Stimulated activated CD8-positive, alpha-beta memory T cell treated with anti-CD3 and anti-CD28 coated beads, Interleukin-15, amount 100 ng/mL, for 48 hours (primary cell): Measurements from ENCODE around the gene CBS.
"Not testable (repeated sequence)": the region's sequence is repeated elsewhere in the genome, so short reads cannot be mapped to it uniquely, and the experiment has no call there.

Experiments
- DNase-seq, 2 donors: peaks; one replicate each; pipeline ENCODE4 v3.0.0-alpha.2; 2020; ENCODE audit warnings: low read depth in 2 of 2

Gene CBS

DNA sequence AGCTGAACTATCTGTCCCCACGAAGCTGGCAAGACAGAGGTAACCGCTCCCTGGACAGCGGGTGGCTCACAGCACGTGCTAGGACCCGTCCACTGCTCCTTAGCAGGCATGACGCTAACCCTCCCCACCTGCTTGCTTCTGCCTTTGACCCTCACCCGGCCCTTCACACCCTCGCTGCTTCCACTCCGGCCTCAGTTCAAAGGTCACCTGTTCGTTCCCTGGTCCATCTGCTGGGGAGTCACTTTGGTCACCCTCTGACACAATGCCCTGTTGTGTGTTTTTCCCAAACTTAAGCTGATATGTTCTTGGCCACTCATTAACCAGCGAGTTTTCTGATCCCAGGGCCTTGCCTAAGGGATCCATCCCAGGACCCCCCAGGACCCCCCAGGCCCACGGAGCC is 7.6 kb downstream of the CBS start:
- not testable (repeated sequence) for DNase-seq

DNA sequence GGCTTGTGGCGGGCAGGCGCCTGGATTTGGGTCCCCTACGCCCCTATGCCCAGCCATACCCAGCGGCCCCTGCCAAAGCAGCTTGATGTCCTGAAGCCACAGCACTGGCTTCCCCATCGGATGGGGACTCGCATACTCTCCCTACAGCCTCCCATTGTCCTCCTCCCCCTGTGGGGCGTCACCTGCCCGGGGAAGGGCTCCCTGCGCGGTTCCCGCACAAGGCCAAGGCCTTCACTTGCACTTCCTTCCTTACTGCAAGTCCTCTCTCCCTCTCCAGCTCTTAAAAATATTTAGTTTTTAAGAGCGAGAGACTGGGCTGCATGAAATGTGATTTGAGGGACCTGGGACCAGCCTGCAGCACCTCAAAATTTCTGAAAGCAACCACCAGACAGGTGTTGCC is 8.9 kb downstream of the CBS start:
- not testable (repeated sequence) for DNase-seq

DNA sequence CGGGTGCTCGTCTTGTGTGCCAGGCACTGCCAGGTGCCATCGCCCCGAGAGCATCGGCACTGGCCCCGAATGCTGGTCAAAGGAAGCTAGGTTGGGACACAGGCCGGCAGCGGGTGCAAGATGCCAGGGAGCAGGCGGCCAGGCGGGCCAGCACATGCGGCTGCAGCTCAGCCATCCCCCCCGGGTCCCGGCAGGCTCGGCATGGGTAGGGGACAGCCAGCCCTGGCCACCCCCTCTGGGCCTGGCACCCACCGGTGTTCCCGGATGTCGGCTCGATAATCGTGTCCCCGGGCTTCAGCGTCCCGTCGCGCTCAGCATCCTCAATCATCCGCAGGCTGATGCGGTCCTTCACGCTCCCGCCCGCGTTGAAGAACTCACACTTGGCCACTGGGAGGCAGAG is 9.6 kb downstream of the CBS start:
- not testable (repeated sequence) for DNase-seq

DNA sequence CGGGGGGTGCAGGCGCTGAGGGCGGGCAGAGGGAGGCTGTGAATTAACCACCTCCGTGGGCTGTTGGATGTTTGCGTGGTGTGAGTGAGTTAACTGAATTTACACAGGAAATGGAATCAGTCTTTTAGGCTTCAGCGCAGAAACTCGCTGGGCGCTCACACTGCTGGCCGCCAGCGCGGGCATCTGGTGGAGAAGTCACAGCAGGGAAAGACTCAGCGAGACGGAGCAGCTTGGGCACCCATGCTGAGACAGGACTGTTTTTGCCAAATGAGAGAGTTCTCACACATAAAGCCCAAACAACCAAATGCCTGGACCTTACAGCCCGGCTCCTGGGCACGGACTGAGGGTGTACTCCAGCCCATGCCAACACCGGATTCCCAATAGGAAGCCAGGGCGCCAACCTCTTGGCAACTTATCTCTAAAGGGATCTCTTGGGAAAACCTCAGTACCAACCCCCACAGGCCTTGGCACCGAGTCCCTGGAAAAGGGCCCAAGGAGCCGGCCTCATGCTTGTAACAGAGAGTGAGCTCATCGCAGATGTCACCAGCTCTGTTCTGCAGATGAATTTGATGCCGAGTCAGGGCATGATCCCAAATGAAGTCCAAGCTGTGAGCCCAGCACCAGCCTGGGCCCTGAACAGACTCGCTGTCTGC is 11.2 kb downstream of the CBS start:
- not testable (repeated sequence) for DNase-seq

DNA sequence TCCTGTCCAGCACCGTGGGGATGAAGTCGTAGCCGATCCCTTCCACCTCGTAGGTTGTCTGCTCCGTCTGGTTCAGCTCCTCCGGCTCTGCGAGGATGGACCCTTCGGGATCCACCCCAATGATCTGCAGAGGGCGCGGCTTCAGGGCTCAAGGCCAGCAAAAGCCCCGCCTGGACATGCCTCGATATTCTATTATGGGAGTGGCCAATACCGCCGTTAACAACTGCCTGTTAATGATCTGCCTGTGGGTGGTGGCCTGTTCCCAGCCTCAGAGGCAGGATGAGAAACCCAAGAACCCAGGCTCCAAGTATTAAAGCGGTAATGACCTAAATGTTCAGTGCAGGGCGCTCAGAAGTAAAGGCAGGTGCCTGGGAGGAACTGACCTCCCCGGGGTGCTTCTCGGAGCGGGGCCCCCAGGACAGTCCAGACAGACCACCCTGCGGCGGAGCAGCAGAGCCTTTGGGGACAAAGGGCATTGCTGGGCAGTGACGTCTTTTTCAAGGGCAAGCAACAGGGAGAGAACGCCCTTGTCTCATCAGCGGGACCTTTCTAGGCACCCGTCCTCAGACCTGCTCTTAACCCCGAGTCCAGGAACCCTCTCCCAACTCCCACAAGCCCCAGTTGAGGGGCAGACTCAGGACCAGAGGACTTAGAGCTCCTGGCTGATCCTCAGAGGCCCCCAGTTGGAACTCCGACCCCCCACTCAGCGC is 12.5 kb downstream of the CBS start:
- DNase-seq = not testable (repeated sequence)

DNA sequence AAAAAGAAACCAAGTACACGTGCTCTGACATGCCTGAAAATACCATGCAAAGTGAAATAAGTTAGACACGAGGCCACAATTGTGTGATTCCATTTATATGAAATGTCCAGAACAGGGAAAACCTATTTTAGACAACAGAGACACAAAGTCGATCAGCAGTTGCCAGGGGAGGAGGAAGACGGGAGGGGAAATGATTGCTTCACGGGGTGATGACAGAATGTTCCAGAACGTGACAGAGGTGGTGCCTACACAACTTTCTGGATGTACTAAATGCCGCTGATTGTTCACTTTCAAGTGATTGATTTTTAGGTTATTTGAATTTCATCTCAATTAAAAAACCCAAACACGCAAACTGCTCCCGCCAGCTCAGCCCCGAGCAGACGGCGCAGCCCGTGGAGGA is 22.5 kb downstream of the CBS start:
- not testable (repeated sequence) for DNase-seq

DNA sequence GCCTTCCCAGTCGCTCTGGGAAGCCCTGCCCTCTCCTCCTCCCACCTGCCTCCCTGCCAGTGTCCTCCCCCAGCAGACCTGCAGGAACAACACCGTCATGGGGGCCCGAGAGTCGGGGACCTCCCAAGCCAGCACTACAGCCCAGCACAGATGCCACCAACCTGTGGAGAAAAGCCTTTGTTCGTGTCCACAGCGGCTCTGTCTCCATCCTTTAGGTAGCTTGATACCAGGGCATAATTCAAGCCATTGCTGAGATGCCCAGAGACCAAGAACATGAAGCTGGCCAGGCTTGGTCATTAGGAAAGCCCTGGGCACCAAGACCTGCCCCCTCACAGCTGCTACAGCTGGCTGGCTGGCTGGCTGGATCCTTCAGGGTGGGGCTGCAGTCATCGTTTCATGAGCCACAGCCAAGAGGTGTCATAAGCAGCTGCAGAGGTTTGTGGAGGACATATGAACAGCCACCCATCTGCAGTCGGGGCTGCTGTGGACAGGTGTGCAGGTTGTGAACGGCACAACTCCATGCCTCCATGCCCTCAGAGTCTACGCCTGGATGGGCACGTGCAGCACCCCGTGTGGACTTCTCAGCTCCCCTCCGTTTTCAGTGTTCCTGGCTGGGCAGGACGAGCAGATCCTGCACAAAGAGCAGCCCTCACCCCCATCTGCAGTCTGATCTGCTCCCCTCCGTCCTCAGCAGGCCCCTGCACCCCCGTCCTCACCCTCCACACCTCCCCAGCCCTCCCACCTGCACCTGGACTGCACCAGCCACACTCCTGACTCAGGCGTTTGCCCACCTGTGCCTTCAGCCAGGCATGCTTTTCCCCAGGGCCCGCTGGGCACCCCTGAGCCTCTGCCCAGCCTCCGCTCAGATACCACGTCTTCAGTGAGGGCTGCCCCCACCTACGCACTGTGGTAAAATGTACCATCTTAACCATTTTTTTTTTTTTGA is 29.5 kb downstream of the CBS start:
- DNase-seq = not testable (repeated sequence)

DNA sequence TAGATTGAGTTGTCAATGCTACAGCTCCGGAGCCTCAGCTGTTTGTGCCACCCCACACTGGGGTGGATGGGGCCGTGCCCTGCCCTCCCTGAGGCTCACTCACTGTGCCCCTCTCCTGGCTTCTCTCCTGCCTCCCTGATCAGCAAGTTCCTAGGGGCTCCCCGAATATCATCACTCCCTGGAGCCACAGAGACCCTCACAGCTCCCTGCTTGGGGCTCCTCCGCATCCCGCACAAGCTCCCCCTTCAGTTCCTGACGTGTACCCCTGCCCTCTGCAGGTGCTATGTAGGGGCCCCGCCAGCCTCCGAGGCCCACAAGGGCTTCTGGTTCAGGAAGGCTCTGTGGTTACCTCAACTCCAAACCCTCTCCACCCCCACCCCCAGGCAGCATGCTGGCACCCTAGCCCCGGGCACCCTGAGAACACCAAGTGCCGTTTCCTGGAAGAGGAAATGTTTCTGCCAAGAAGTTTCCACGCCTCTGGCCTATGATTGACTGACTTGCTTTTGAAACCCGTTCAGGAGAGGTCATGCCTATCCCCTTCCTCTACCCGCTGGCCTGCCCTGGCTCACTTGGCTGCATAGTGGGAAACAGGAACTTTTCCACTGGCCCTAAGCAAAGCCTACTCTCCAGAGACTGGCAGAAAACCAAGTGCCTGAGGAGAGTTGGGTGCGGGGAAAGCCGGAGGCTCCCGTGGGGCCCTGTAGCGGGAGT is 30.3 kb downstream of the CBS start:
- DNase-seq = not testable (repeated sequence)

DNA sequence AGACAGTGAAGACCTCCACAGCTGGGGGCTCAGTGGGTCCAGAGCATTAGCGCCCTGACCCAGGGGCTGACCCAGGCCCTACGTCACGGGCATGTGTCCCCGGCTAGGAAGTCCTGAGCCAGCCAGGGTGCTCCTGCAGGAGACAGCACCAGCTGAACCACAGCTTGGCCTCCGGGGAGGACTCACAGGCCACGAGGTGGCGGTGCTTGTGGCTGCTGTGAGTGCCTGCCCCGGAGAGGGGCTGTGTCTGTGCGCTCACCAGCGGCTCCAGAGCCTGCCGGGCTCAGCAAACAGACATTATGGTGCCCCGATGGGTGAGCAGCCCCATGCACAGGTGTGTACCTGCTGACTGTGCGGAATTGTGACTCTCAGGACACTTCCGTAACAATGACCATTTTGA is 31.1 kb downstream of the CBS start:
- not testable (repeated sequence) for DNase-seq

DNA sequence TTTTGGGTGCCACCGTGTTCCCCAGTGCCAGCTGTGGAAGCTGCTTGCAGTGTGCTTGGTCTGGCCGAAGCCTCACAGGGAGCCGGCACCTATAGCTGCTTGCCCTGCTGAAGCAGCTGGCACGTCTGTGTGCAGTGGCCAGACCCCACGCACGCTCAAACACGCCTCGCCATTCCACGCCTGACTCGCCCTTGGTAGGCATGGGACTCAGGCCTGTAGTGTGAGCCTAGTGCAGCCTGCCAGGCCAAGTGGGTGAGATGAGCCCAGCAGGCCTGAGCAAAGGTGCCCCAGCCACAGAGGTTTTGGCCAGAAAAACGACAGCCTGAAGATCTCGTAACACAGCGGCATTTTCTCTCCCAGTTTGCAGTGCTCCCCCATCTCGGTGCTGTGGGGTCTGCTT is 32.3 kb downstream of the CBS start:
- DNase-seq = not testable (repeated sequence)

DNA sequence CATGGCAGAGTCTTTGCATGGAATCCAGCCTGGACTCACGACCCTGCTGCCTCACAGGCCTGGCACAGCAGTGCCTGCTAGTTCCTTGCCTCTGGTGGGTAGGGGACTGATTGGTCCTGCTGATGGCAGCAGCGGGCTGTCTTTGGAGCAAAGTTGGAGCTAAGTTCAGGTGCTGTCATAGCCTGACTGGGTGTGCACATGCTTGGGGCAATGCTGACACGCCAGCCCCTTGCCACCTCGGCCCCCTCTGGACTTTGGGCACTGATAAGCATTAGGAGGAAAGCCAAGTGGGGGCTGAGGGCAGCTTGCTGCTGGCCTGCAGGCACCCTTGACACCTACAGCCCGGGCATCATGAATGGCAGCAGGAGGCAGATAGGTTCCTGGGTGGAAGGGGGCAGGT is 33.5 kb downstream of the CBS start:
- DNase-seq = not testable (repeated sequence)

DNA sequence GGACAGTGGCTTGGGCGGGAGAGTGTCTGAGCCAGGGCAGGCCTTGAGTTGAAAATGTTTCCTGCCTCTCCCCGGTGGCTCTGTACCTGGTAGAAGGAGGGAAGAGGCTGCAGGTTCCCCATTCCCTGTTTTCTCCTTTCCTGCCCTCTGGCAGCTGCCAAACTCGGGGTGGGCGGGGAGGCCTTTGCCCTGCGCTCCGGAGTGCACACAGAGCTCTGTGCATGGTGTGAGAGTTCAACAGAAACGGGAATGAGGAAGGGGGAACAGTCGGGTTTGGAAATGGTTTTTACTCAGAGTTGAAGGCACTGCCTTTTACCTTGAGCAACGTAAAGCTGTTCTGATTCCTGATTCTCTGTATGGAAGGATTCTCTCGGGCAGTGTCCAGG is 37.0 kb downstream of the CBS start:
- not testable (repeated sequence) for DNase-seq

DNA sequence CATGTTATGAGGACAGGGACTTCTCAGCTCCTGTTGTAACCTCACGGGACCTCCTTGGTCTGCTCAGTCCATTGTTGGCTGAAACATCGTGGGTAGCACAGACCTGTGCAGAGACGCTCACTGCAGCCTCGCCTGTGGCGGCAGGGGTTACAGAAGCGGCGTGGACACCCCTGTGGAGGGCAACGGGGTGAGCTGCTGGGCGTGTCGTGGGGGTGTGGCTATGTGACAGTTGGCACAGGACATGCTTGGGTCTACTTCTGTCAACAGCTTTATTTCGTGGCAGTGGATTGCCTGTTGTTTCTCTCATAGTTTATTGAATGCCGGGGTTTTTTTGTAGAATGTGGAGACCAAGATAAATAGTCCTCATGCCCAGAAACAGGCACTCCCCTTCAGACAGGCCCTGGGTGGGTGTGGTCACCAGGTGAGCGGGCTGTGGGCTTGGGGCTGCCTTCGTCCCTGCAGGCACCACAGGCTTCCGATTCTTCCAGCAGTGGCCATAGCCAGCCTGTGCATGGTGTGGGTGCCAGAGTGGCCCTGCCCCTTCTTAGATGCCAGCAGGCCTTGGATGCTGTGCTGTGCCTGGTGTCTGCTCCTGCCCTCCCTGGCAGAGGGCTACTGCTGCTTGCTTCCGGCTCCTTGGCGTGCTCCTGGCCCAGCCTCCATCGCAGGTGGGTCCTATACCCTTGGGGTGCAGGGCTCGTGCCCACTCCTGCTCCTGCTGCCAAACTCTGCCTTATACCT is 37.5 kb downstream of the CBS start:
- not testable (repeated sequence) for DNase-seq

DNA sequence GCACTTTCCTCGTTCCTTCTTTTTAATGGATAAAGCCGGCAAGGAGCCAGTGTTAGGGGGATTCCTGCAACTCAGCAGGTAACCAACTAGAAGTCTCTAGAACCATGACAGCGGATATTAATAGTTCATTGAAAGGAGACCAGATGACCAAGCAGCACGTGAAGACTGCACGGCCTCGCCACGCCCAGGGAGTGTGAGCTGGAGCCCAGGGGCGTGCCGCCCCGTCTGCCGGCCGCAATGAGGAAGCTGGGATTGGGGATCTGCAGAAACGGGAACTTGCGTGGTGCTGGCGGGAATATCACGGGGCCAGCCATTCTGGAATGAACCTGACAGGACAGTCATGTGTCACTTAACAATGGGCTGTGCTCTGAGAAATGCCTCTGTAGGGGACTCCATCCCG is 38.7 kb downstream of the CBS start:
- not testable (repeated sequence) for DNase-seq

DNA sequence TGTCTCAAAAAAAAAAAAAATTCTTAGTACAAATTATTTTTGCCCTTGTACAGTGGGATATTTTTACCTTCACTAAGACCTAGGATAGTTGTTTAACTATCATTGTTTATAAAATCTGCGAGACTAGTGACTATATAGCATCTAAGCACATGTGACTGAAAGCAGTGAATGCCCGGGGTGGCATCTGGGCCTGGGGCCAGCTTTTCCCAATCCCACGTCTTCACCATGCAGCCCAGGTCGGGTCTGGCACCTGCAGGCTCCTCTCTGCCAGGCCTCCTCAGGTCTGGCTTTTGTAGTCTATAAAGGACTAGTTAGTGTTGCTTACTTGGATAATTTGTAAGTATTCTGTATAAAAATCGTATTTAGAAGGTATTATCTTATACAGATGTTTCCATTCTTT is 40.8 kb downstream of the CBS start:
- DNase-seq = no peak

DNA sequence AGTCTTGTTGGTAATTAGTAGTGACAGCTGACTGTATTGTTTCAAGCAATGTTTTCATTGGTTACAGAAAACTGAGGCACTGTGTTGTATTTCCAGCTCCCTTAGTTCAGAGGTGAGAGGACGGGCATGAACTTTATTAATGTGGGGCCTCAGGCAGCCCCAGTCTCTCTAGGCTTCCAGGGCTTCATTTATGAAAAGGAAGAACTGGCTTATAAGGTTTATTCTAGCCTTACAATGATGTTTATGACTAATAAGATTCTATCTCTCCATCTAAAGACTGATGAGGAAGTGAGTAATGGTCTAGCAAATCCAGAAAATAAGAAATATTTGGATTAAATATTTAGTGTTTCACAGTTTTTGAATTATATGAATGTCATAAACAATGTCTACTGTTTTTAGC is 41.5 kb downstream of the CBS start:
- no peak for DNase-seq

DNA sequence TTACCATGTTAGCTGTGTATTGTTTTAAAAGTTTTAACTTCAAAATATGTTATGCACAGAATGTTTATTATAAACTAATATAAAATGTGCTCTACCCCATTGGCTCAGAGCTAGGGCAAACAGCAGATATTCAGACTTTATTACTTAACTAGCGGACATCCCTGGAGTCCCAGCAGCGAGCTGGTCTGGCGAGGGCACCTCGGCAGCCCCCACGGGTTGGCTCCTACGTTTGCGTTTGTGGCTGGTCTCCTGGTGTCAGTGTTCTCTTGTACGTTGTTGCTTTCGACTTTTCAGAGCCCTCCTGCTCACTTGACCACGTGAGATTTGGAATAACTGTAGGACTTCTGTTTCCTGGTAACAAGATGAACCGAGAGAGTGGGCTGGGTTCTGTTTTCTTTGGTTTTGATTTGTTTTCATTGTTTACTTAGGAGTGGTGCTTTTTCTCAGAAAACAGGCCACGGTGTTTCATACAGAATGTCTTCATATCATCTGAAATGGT is 44.5 kb downstream of the CBS start:
- no peak for DNase-seq

DNA sequence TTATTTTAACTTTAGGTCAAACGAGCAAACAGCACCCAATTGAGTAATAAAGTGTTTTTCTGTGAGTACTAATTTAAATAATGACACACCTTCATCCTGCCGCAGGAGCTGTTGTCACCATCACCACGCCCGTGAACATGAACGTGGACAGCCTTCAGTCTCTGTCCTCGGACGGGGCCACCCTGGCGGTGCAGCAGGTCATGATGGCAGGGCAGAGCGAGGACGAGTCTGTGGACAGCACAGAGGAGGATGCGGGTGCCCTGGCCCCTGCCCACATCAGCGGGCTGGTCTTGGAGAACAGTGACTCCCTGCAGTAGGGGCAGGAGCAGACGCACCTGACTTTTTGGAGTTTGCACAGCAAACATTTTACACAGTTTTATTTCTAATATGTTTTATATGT is 45.9 kb downstream of the CBS start:
- no peak for DNase-seq

DNA sequence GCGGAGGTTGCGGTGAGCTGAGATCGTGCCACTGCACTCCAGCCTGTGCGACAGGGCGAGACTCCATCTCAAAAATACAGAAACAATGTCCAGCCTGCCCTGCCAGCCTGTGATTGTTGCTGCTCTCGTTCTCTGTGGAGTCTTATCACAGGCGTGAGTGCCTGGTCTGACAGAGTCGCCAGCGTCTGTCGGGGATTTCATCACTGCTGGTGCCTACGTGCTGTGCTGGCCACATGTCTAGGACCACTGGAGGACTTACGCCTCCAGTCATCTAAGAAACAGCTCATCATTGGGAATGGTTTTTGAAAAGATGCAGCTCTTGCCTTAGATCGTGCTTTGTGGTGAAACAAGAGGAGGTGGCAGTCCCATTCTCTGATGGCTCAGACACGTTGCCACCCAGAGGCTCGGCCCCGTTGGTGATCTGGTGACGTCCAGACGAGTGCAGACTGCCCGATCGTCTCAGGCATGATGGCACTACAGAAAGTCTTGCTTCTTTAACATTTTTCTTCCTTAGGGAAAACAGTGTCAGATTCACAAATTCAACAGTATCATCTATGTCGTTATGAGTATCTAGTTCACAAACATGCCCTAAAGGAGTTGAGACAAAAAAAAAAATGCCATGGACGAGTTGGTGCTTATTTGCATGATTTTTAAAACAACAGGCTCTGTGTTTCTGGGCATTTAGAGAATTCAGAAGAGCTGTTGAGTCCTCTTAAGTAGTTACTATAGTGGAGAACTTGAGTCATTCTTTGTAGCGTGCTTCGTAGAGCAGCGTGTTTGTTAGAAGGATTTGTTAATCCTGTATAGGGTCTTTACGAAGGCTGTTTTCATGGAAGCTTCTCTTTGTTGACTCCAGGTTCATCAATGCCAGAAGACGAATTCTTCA is 47.5 kb downstream of the CBS start:
- DNase-seq = no peak

DNA sequence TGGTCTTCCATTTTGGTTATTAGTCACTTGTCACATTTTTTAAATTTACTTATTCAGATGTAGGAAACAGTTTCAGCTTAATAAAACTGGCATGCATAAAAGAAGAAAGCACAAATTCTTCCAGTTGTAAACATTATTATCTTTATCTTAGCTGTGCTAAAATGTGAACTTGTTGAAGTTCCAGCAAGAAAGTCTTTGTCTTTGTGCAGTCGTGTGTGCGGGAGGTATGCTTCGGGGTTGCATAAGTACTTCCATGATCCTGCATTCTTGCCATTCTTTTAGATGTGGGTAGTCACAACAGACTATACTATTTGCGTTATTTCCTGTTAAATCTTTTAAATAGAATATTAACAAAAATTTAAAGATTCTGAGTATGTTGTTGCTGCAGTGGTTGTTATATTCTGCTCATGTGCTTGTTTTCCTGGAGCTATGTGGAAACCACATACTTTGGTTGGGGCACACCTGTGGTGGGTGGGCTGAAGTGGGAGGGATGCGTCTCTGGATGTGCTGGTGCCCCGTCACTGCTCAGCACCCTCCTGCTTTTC is 49.9 kb downstream of the CBS start:
- no peak for DNase-seq
